ENCODE measurements around the gene UMPS. TPM values are rescaled to one million over a fixed set of nuclear protein-coding genes. Genes with fewer than 3 reads are reported as not detected.

UMPS gene
- total and polyA plus RNA-seq, 2 of the 4 experiments (the other 2 are of a cell fraction) = 18.7 to 26.7 TPM

GRCh38 chr3:124688581-124689454, 41.4 kb upstream of the UMPS start (continued):
- TF ChIP-seq CHD1 (IDR thresholded peaks at IDR 0.05; ENCODE audit: low read depth, low read length) (no peak), RCOR1 (IDR thresholded peaks at IDR 0.05; ENCODE audit: insufficient replicate concordance, low read length) (no peak)

- no peak for DNase-seq
- intact Hi-C loops (cut with micrococcal nuclease) = no loop called here
- WGBS, 2 experiments (ENCODE audit: extremely low coverage in 2 of 2, insufficient read length in 1 of 2) = no CpG with 5 or more reads among the region's 3 CpGs
- TF ChIP-seq MXI1 (IDR thresholded peaks at IDR 0.05; ENCODE audit: borderline replicate concordance, low read depth, low read length) = no peak
- no peak for TF ChIP-seq RFX5 (IDR thresholded peaks at IDR 0.05; ENCODE audit: low read depth, low read length)
- no peak for TF ChIP-seq CTCF (conservative IDR thresholded peaks at IDR 0.05; ENCODE audit: low read depth, low read length)
- TF ChIP-seq FOS (IDR thresholded peaks at IDR 0.05; ENCODE audit: low read depth, low read length) = no peak
- no peak for TF ChIP-seq BHLHE40 (IDR thresholded peaks at IDR 0.05; ENCODE audit: low read depth, low read length)
- TF ChIP-seq USF2 (IDR thresholded peaks at IDR 0.05; ENCODE audit: low read depth, low read length) = no peak
- no peak for TF ChIP-seq RAD21 (IDR thresholded peaks at IDR 0.05; ENCODE audit: low read length)
- no peak for TF ChIP-seq CHD1 (IDR thresholded peaks at IDR 0.05; ENCODE audit: low read depth, low read length)
- no peak for TF ChIP-seq ELK1 (IDR thresholded peaks at IDR 0.05; ENCODE audit: borderline replicate concordance, low read depth, low read length)
- no peak for TF ChIP-seq MAZ (IDR thresholded peaks at IDR 0.05; ENCODE audit: borderline replicate concordance, low read depth, low read length)
- TF ChIP-seq CEBPB (IDR thresholded peaks at IDR 0.05; ENCODE audit: low read depth, low read length) = no peak
- no peak for TF ChIP-seq POLR2A (IDR thresholded peaks at IDR 0.05; ENCODE audit: low read depth, low read length)
Measured at GRCh38 chr3:124691599-124691998, 38.7 kb upstream of the UMPS start.

More at GRCh38 chr3:124691599-124691998, 38.7 kb upstream of the UMPS start:
- H3K9me3 ChIP-seq (ENCODE audit: control insufficient read depth, insufficient read depth, low read length) = no peaks in the 10 kb centered on the region
- no peak overlapping the region for H3K4me2 ChIP-seq (ENCODE audit: low read depth, low read length)
- H2BK20ac ChIP-seq (ENCODE audit: low read depth, low read length) = no peak overlapping the region
- no peak overlapping the region for H3K4ac ChIP-seq (ENCODE audit: low read depth, low read length)
- H3K79me1 ChIP-seq (ENCODE audit: low read depth in 1 of 2, low read length in 2 of 2) = no peaks in the 10 kb centered on the region
- no peak overlapping the region for H3K27ac ChIP-seq (ENCODE audit: insufficient read depth, low read length)
- H3K9me1 ChIP-seq (ENCODE audit: insufficient read depth, low read length) = no peaks in the 10 kb centered on the region
- dilution Hi-C loops (cut with HindIII; ENCODE audit: low sequenced_read_pairs, unreplicated experiment) = no loop called here
- POLR2A ChIA-PET (ENCODE audit: unreplicated experiment) = no interaction called here
- H2AFZ ChIP-seq (replicated peaks; ENCODE audit: low read length, poor library complexity) = no peak overlapping the region
- no peak overlapping the region for H3K18ac ChIP-seq (ENCODE audit: low read depth, low read length)
- CTCF ChIA-PET = no interaction called here
- H4K91ac ChIP-seq (ENCODE audit: insufficient read depth, low read depth, low read length) = no peak overlapping the region
- H2AK5ac ChIP-seq (ENCODE audit: low read depth, low read length) = no peak overlapping the region
- no TSS peak for BruUV-seq (replicated peaks)
- no peak overlapping the region for H3K23ac ChIP-seq (ENCODE audit: low read depth, low read length)
- no peak overlapping the region for H3K4me3 ChIP-seq (ENCODE audit: insufficient read depth, low read depth, low read length)
- no peak overlapping the region for H3K14ac ChIP-seq (replicated peaks; ENCODE audit: low read depth, low read length)
- H2AK9ac ChIP-seq (replicated peaks; ENCODE audit: low read depth, low read length, poor library complexity) = no peak overlapping the region
- H3K27me3 ChIP-seq (ENCODE audit: control insufficient read depth, insufficient read depth, low read length) = peaks cover 10% of the 10 kb centered on the region
- no peaks in the 10 kb centered on the region for H3K36me3 ChIP-seq (ENCODE audit: control insufficient read depth, insufficient read depth, low read length)
- no peak overlapping the region for H2BK15ac ChIP-seq (ENCODE audit: low read depth, low read length)
- in situ Hi-C loops (cut with MboI; ENCODE audit: low sequenced_read_pairs) = no loop called here
- no peak overlapping the region for H3K9ac ChIP-seq (ENCODE audit: low read depth, low read length)
- H3K56ac ChIP-seq (ENCODE audit: extremely low read depth, insufficient read depth, low read length) = no peak overlapping the region
- H4K5ac ChIP-seq (ENCODE audit: low read depth, low read length) = no peak overlapping the region
- no peak overlapping the region for H2BK5ac ChIP-seq (ENCODE audit: low read depth, low read length, poor library complexity, severe bottlenecking)
- H4K20me1 ChIP-seq (ENCODE audit: insufficient read depth, low read length) = no peaks in the 10 kb centered on the region
- ATAC-seq (ENCODE audit: low read depth) = no peak
- no peak overlapping the region for H4K8ac ChIP-seq (ENCODE audit: low read depth in 2 of 2, low read length in 2 of 2)
- H2BK120ac ChIP-seq (ENCODE audit: low read depth, low read length) = no peak overlapping the region
- H3K4me1 ChIP-seq (ENCODE audit: control insufficient read depth, insufficient read depth, low read length) = no peaks in the 10 kb centered on the region; the same call in 1 of the 2 replicates
